Renal cortical epithelial cell (primary cell): ENCODE measurements around the gene NRP1. TPM values are rescaled to one million over a fixed set of nuclear protein-coding genes. Genes with fewer than 3 reads are reported as not detected.

ENCODE experiments used
- DNase-seq: peaks from one replicate; pipeline ENCODE4 v3.0.0-alpha.2; 2011; ENCODE audit warnings: low read depth
- total RNA-seq: library from RNA; depleted of rRNA; stranded (reverse); fragments of >200 nt; gene quantifications from 2 replicates; pipeline ENCODE4 v1.2.3, GENCODE V29; 2014

The NRP1 gene
- total RNA-seq, 1 donor from 2014 or later = 281 TPM

GRCh38 chr10:33183655-33184054 is 150.8 kb downstream of the NRP1 start:
- no peak for DNase-seq

GRCh38 chr10:33180921-33181320 is 153.5 kb downstream of the NRP1 start:
- no peak for DNase-seq

- DNase-seq = no peak
These were observed 154.1 kb downstream of the NRP1 start for GRCh38 chr10:33180390-33180789.

- DNase-seq = no peak
These were observed 155.4 kb downstream of the NRP1 start for GRCh38 chr10:33179067-33179466.

GRCh38 chr10:33178026-33178755 is 156.3 kb downstream of the NRP1 start:
- no peak for DNase-seq

- DNase-seq = no peak
These were observed 157.8 kb downstream of the NRP1 start for GRCh38 chr10:33176688-33177087.

GRCh38 chr10:33174674-33175434 is 159.6 kb downstream of the NRP1 start:
- no peak for DNase-seq

GRCh38 chr10:33165911-33166310 is 168.6 kb downstream of the NRP1 start:
- no peak for DNase-seq

GRCh38 chr10:33164060-33164709 is 170.3 kb downstream of the NRP1 start:
- no peak for DNase-seq

- DNase-seq = no peak
These were observed 172.3 kb downstream of the NRP1 start for GRCh38 chr10:33162248-33162575.

- no peak for DNase-seq
These were observed 172.8 kb downstream of the NRP1 start for GRCh38 chr10:33161550-33162247.

- DNase-seq = peak; percentile 87
These were observed 174.3 kb downstream of the NRP1 start for GRCh38 chr10:33160151-33160550.

- DNase-seq = peak; percentile 83
These were observed 177.4 kb downstream of the NRP1 start for GRCh38 chr10:33157103-33157502.

- peak; percentile 99 for DNase-seq
These were observed 178.5 kb downstream of the NRP1 start for GRCh38 chr10:33155720-33156638.

GRCh38 chr10:33154590-33154989 is 179.9 kb downstream of the NRP1 start:
- no peak for DNase-seq

- DNase-seq = no peak
These were observed 180.5 kb downstream of the NRP1 start for GRCh38 chr10:33153968-33154327.

- DNase-seq = no peak
These were observed 181.1 kb downstream of the NRP1 start for GRCh38 chr10:33153251-33153967.

GRCh38 chr10:33152750-33153149 is 181.7 kb downstream of the NRP1 start:
- DNase-seq = no peak

GRCh38 chr10:33152146-33152545 is 182.3 kb downstream of the NRP1 start:
- no peak for DNase-seq

- no peak for DNase-seq
These were observed 183.1 kb downstream of the NRP1 start for GRCh38 chr10:33151344-33151864.
